Heart right ventricle (tissue), 16 donors: ENCODE data around the gene CDC26. TPM values are rescaled to one million over a fixed set of nuclear protein-coding genes. Genes with fewer than 3 reads are reported as not detected.
"Not testable (repeated sequence)": the region's sequence is repeated elsewhere in the genome, so short reads cannot be mapped to it uniquely, and the experiment has no call there.

Experiments
- ATAC-seq, 8 donors: fragments of 200-7000 bp; cut with Tn5 transposase; one replicate each; pipeline ENCODE4 v1.9.1; 2020; ENCODE audit warnings: mild to moderate bottlenecking in 8 of 8, moderate library complexity in 8 of 8, moderate number of reproducible peaks in 1 of 8
- DNase-seq, 2 donors: peaks; one replicate each; pipeline ENCODE4 v3.0.0-alpha.2; 2020
- H3K27ac ChIP-seq, 10 donors: fragments of 200-600 bp; sonication (generic) in 2 of 10; one replicate each; pipeline versions ENCODE4 v1.5.0 to v1.8.0; 2020 to 2022; ENCODE audit warnings: mild to moderate bottlenecking in 3 of 10
- H3K27me3 ChIP-seq, 7 donors: fragments of 200-600 bp; one replicate each; pipeline ENCODE4 v1.8.0; 2021 to 2022; ENCODE audit warnings: mild to moderate bottlenecking in 2 of 7
- H3K36me3 ChIP-seq, 9 donors: fragments of 200-600 bp; sonication (generic) in 1 of 9; one replicate each; pipeline versions ENCODE4 v1.5.0 to v1.8.0; 2020 to 2022; ENCODE audit warnings: mild to moderate bottlenecking in 2 of 9
- H3K4me1 ChIP-seq, 9 donors: fragments of 200-600 bp; sonication (generic) in 1 of 9; one replicate each; pipeline versions ENCODE4 v1.5.0 to v1.8.0; 2020 to 2022; ENCODE audit warnings: mild to moderate bottlenecking in 4 of 9
- H3K4me3 ChIP-seq, 10 donors: fragments of 200-600 bp; sonication (generic) in 2 of 10; one replicate each; pipeline versions ENCODE4 v1.5.0 to v1.8.0; 2020 to 2022; ENCODE audit warnings: mild to moderate bottlenecking in 7 of 10, moderate library complexity in 2 of 10
- H3K9me3 ChIP-seq, 11 donors: fragments of 200-600 bp in 10 of 11; sonication (generic) in 2 of 11; one replicate each; pipeline versions ENCODE4 v1.5.0 to v1.8.0; 2013 to 2022; ENCODE audit warnings: mild to moderate bottlenecking in 2 of 11, control low read depth in 1 of 11, moderate library complexity in 1 of 11
- WGBS, 2 donors: extraction: QIAGEN DNeasy Blood & Tissue Kit; methylation state at CpG; one replicate each; pipeline ENCODE4 v1.1.7; 2013; ENCODE audit warnings: inconsistent platforms in 1 of 2; 5-methylcytosine and 5-hydroxymethylcytosine counted together
- intact Hi-C, 10 donors: fragments of 100-400 bp; cut with DNase I; formaldehyde crosslinking; loops; one replicate each; pipeline versions ENCODE4 v1.11.1 to v1.14.2; 2022
- polyA plus RNA-seq, 2 donors: library from polyadenylated mRNA; stranded (reverse); fragments of 200-250 nt; gene quantifications; one replicate each; pipeline ENCODE4 v1.2.3, GENCODE V29; 2013
- total RNA-seq, 10 donors: library from RNA; stranded (reverse); fragmentation: NEBNext Ultra II Directional in 3 of 10; extraction: Animal tissue kit (Norgen Biotek cat#: 25700) in 3 of 10; gene quantifications; one replicate each; pipeline versions ENCODE4 v1.2.1 to v1.2.4, GENCODE V29; 2021 to 2023
- TF ChIP-seq, protein P1 (sequence below), 9 donors: fragments of 200-600 bp; sonication (generic) in 2 of 9; IDR thresholded peaks; one replicate each; pipeline versions ENCODE4 v1.5.0 to v1.8.0; 2021 to 2022; ENCODE audit warnings: antibody characterized with exemption in 9 of 9, mild to moderate bottlenecking in 5 of 9, moderate library complexity in 1 of 9
- donor health status: Arrhythmogenic right ventricular cardiomyopathy.
- donor health status: ischemic (EF 13 %, LVEDD 7.1; RV severe dilation, severe dysfunction).
- donor health status: healthy with polysubstance abuse.
- donor health status: DM: no; HTN: yes; CAD: no.
- donor health status: DM: no; HTN: no; CAD: no.
- donor health status: ischemic (EF 25% LVEDD 6.9; RV normal size, moderate dysfunction).
- donor health status: ischemic (EF 25% LVEDD 5.7; RV mildly dilated, moderate dysfunction).
- donor health status: healthy.
- donor health status: DM: yes; HTN: yes; CAD: no.
- donor health status: Ischemic cardiomyopathy.
- donor health status: ischemic (EF 35%, LVEDD 5.7; RV mildly dilated, moderate dysfunction).
- donor health status: nonischemic (EF 11% LVEDD 7.7; RV severe dilation, severe dysfunction).
- donor health status: DM: yes; HTN: yes; CAD: no.
- donor health status: PGD.
- donor health status: ischemic (EF 29% LVEDD 5.4; RV normal size, mild dysfunction).
- donor health status: nonischemic (EF 23%, LVEDD 6.1; RV moderate dilation, normal function).

CDC26 gene
- total and polyA plus RNA-seq, 12 donors, result 24.6 to 48.8 (median 30.8) TPM

GRCh38 chr9:113241161-113241560 is 34.2 kb downstream of the CDC26 start:
- 95 to 98% methylated on average over 2 of the region's 2 CpGs for WGBS, 2 donors
- TF ChIP-seq, protein P1, sequence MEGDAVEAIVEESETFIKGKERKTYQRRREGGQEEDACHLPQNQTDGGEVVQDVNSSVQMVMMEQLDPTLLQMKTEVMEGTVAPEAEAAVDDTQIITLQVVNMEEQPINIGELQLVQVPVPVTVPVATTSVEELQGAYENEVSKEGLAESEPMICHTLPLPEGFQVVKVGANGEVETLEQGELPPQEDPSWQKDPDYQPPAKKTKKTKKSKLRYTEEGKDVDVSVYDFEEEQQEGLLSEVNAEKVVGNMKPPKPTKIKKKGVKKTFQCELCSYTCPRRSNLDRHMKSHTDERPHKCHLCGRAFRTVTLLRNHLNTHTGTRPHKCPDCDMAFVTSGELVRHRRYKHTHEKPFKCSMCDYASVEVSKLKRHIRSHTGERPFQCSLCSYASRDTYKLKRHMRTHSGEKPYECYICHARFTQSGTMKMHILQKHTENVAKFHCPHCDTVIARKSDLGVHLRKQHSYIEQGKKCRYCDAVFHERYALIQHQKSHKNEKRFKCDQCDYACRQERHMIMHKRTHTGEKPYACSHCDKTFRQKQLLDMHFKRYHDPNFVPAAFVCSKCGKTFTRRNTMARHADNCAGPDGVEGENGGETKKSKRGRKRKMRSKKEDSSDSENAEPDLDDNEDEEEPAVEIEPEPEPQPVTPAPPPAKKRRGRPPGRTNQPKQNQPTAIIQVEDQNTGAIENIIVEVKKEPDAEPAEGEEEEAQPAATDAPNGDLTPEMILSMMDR (IDR thresholded peaks at IDR 0.05), result no peak

GRCh38 chr9:113238859-113239232 is 36.5 kb downstream of the CDC26 start:
- Histone ChIP-seq H3K36me3 (no peaks in the 10 kb centered on the region), H3K9me3 (no peaks in the 10 kb centered on the region), H3K27me3 (no peaks in the 10 kb centered on the region), H3K4me1 (peaks cover 0 to 42% (median 24%) of the 10 kb centered on the region in 9 donors), H3K4me3 (no peak overlapping the region), H3K27ac (no peak overlapping the region)
- TF ChIP-seq, protein P1 (IDR thresholded peaks at IDR 0.05), result no peak
- intact Hi-C loops, result no loop called here
- DNase-seq (no peak), ATAC-seq (peak in 5 of 8 donors; percentile 26 to 66 (median 58))
- WGBS, 2 donors, result 35 to 39% methylated on average over 4 of the region's 4 CpGs

More at GRCh38 chr9:113241161-113241560, 34.2 kb downstream of the CDC26 start:
- intact Hi-C loops, result no loop called here
- ATAC-seq, result no peak
- H3K9me3 ChIP-seq, result no peaks in the 10 kb centered on the region
- H3K36me3 ChIP-seq, result no peaks in the 10 kb centered on the region
- no peak overlapping the region for H3K27ac ChIP-seq
- H3K27me3 ChIP-seq, result no peaks in the 10 kb centered on the region
- no peak overlapping the region for H3K4me3 ChIP-seq
- no peak for DNase-seq
- H3K4me1 ChIP-seq, result peaks cover 0 to 34% (median 24%) of the 10 kb centered on the region in 9 donors

DNA sequence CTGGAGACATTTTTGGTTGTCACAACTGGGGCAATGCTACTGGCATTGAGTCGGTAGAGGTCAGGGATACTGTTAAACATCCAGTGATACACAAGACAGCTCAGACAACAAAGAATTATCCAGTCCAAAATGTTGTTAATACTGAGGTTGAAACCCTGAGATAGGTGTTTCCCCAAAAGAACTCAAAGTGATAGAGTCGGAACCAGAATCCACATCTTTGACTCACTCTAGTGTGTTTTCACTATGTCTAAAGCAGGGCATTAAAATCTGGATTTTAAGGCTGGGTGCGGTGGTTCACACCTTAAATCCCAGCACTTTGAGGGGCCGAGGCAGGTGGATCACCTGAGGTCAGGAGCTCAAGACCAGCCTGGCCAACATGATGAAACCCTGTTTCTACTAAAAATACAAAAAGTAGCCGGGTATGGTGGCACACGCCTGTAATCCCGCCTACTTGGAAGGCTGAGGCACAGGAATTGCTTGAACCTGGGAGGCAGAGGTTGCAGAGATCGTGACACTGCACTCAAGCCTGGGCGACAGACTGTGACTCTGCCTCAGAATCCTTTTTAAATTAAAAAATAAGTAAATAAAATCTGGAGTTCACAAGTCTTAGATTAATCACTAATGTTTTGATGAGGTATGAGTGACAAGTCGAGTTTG is 37.0 kb downstream of the CDC26 start:
- no peak for ATAC-seq
- no peak for DNase-seq
- Histone ChIP-seq H3K27ac (no peak overlapping the region), H3K36me3 (no peaks in the 10 kb centered on the region), H3K9me3 (no peaks in the 10 kb centered on the region), H3K4me3 (no peak overlapping the region), H3K27me3 (no peaks in the 10 kb centered on the region), H3K4me1 (peaks cover 0 to 47% (median 26%) of the 10 kb centered on the region in 9 donors)
- WGBS, 2 donors, result 84 to 89% methylated on average over 10 of the region's 10 CpGs
- intact Hi-C loops, result no loop called here
- TF ChIP-seq, protein P1 (IDR thresholded peaks at IDR 0.05), result no peak

GRCh38 chr9:113237026-113237425 is 38.3 kb downstream of the CDC26 start:
- Histone ChIP-seq H3K27me3 (no peaks in the 10 kb centered on the region), H3K9me3 (no peaks in the 10 kb centered on the region), H3K27ac (no peak overlapping the region), H3K36me3 (no peaks in the 10 kb centered on the region), H3K4me3 (no peak overlapping the region), H3K4me1 (peaks cover 0 to 60% (median 26%) of the 10 kb centered on the region in 9 donors)
- ATAC-seq, result peak in 7 of 8 donors; percentile 48 to 91 (median 74)
- intact Hi-C loops, result no loop called here
- WGBS, 2 donors, result 51 to 66% methylated on average over 4 of the region's 4 CpGs
- DNase-seq, result no peak
- TF ChIP-seq, protein P1 (IDR thresholded peaks at IDR 0.05), result no peak

GRCh38 chr9:113235701-113236255 is 39.6 kb downstream of the CDC26 start:
- H3K4me3 ChIP-seq, ATAC-seq, DNase-seq, H3K36me3 ChIP-seq, H3K27me3 ChIP-seq, H3K9me3 ChIP-seq, intact Hi-C loops, H3K27ac ChIP-seq: not testable (repeated sequence)
- peaks cover 0 to 61% (median 26%) of the 10 kb centered on the region in 9 donors for H3K4me1 ChIP-seq
- WGBS, 2 donors, result 87 to 92% methylated on average over 10 of the region's 10 CpGs
